ENCODE results near the gene CACNG6. TPM values are rescaled to one million over a fixed set of nuclear protein-coding genes. Genes with fewer than 3 reads are reported as not detected.
"Not testable (repeated sequence)": the region's sequence is repeated elsewhere in the genome, so short reads cannot be mapped to it uniquely, and the experiment has no call there.

Gene CACNG6
- total RNA-seq, 1 experiment from 2014 or later = not detected

DNA sequence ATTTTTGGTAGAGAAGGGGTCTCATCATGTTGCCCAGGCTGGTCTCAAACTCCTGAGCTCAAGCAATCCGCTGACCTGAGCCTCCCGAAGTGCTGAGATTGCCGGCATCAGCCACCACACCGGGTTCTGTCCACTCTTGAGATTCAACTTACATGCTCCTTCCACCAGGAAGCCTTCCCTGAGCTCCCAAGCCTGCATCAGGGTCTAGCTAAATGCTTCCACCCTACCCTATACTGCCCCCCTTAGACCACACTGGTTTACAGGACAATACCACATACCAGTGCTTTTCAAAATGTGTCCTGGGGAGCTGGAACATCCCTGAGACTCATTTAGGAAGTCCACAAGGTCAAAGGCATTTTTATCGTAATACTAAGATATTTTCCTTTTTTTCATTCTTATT, 43.8 kb upstream of the CACNG6 start:
- Histone ChIP-seq H3K9me3 (ENCODE audit: low read depth, low read length, poor library complexity, severe bottlenecking) (no peaks in the 10 kb centered on the region), H3K27me3 (replicated peaks; ENCODE audit: insufficient read depth, low read depth, low read length, poor library complexity) (peaks cover 5% of the 10 kb centered on the region), H3K4me1 (ENCODE audit: insufficient read depth, low read length, poor library complexity, severe bottlenecking) (no peaks in the 10 kb centered on the region), H3K36me3 (ENCODE audit: insufficient read depth, low read length, poor library complexity, severe bottlenecking) (no peaks in the 10 kb centered on the region), H3K4me3 (ENCODE audit: low read depth, low read length, poor library complexity, severe bottlenecking) (no peak overlapping the region), H3K27ac (ENCODE audit: low read depth, low read length, poor library complexity, severe bottlenecking) (no peak overlapping the region)
- no TSS peak for BruUV-seq (replicated peaks)
- ChIA-PET CTCF (interaction anchor here (0.5 to 0.7 kb wide), 3 partner anchors 83 to 347 kb away, joined by 3 to 4 read pairs (median 3); no protein-coding TSS in a partner anchor), POLR2A (ENCODE audit: low non-redundant PET) (interaction anchor here (0.6 kb wide), 1 partner anchor 801 kb away, joined by 3 read pairs; no protein-coding TSS in a partner anchor)
- intact Hi-C loops (cut with micrococcal nuclease; ENCODE audit: unreplicated experiment) = no loop called here
- DNase-seq (ENCODE audit: low spot score) = peak; percentile 43
- TF ChIP-seq EZH2 (IDR thresholded peaks at IDR 0.05; ENCODE audit: borderline replicate concordance, low read depth, low read length, poor library complexity, severe bottlenecking) = no peak
- TF ChIP-seq, protein P1, sequence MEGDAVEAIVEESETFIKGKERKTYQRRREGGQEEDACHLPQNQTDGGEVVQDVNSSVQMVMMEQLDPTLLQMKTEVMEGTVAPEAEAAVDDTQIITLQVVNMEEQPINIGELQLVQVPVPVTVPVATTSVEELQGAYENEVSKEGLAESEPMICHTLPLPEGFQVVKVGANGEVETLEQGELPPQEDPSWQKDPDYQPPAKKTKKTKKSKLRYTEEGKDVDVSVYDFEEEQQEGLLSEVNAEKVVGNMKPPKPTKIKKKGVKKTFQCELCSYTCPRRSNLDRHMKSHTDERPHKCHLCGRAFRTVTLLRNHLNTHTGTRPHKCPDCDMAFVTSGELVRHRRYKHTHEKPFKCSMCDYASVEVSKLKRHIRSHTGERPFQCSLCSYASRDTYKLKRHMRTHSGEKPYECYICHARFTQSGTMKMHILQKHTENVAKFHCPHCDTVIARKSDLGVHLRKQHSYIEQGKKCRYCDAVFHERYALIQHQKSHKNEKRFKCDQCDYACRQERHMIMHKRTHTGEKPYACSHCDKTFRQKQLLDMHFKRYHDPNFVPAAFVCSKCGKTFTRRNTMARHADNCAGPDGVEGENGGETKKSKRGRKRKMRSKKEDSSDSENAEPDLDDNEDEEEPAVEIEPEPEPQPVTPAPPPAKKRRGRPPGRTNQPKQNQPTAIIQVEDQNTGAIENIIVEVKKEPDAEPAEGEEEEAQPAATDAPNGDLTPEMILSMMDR (conservative IDR thresholded peaks at IDR 0.05; ENCODE audit: low read depth, low read length) = peak; percentile 53

GRCh38 chr19:53948611-53949010, 42.8 kb upstream of the CACNG6 start:
- POLR2A ChIA-PET (ENCODE audit: low non-redundant PET) = interaction anchor here (0.6 kb wide), 1 partner anchor 802 kb away, joined by 3 read pairs; no protein-coding TSS in a partner anchor
- H3K36me3 ChIP-seq (ENCODE audit: insufficient read depth, low read length, poor library complexity, severe bottlenecking); H3K27me3 ChIP-seq (replicated peaks; ENCODE audit: insufficient read depth, low read depth, low read length, poor library complexity); BruUV-seq (replicated peaks); H3K9me3 ChIP-seq (ENCODE audit: low read depth, low read length, poor library complexity, severe bottlenecking); CTCF ChIA-PET; DNase-seq (ENCODE audit: low spot score); H3K4me1 ChIP-seq (ENCODE audit: insufficient read depth, low read length, poor library complexity, severe bottlenecking); H3K27ac ChIP-seq (ENCODE audit: low read depth, low read length, poor library complexity, severe bottlenecking); intact Hi-C loops (cut with micrococcal nuclease; ENCODE audit: unreplicated experiment); H3K4me3 ChIP-seq (ENCODE audit: low read depth, low read length, poor library complexity, severe bottlenecking): not testable (repeated sequence)

DNA sequence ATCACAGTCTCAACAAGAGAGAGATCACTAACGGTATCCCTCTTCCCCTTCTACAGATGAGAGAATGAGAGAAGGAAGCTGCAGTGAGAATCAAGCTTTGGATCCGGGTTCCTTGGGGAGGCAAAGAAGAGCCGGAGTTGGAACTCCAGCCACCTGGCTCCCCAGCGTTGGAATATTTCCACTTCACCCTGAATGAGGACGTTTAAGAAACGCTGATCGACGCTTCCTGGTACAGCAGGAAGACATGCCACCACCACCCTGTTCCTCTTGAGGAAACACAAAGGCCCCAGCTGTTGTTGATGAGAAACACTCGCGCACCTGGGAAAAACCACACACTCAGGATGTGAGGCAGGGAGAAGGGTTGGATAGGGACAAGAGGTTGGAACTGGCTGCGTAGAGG, 40.0 kb upstream of the CACNG6 start:
- TF ChIP-seq, protein P1 (conservative IDR thresholded peaks at IDR 0.05; ENCODE audit: low read depth, low read length) = no peak
- no peak for TF ChIP-seq EZH2 (IDR thresholded peaks at IDR 0.05; ENCODE audit: borderline replicate concordance, low read depth, low read length, poor library complexity, severe bottlenecking)
- BruUV-seq (replicated peaks) = no TSS peak
- no peak for DNase-seq (ENCODE audit: low spot score)
- H3K27me3 ChIP-seq (replicated peaks; ENCODE audit: insufficient read depth, low read depth, low read length, poor library complexity) = no peaks in the 10 kb centered on the region
- no peak overlapping the region for H3K4me3 ChIP-seq (ENCODE audit: low read depth, low read length, poor library complexity, severe bottlenecking)
- intact Hi-C loops (cut with micrococcal nuclease; ENCODE audit: unreplicated experiment) = no loop called here
- H3K36me3 ChIP-seq (ENCODE audit: insufficient read depth, low read length, poor library complexity, severe bottlenecking) = no peaks in the 10 kb centered on the region
- no peaks in the 10 kb centered on the region for H3K9me3 ChIP-seq (ENCODE audit: low read depth, low read length, poor library complexity, severe bottlenecking)
- ChIA-PET CTCF (no interaction called here), POLR2A (ENCODE audit: low non-redundant PET) (no interaction called here)
- no peaks in the 10 kb centered on the region for H3K4me1 ChIP-seq (ENCODE audit: insufficient read depth, low read length, poor library complexity, severe bottlenecking)
- H3K27ac ChIP-seq (ENCODE audit: low read depth, low read length, poor library complexity, severe bottlenecking) = no peak overlapping the region

GRCh38 chr19:53951947-53952346, 39.5 kb upstream of the CACNG6 start:
- H3K27ac ChIP-seq (ENCODE audit: low read depth, low read length, poor library complexity, severe bottlenecking) = no peak overlapping the region
- H3K9me3 ChIP-seq (ENCODE audit: low read depth, low read length, poor library complexity, severe bottlenecking) = no peaks in the 10 kb centered on the region
- H3K27me3 ChIP-seq (replicated peaks; ENCODE audit: insufficient read depth, low read depth, low read length, poor library complexity) = no peaks in the 10 kb centered on the region
- no TSS peak for BruUV-seq (replicated peaks)
- TF ChIP-seq, protein P1 (conservative IDR thresholded peaks at IDR 0.05; ENCODE audit: low read depth, low read length) = no peak
- TF ChIP-seq EZH2 (IDR thresholded peaks at IDR 0.05; ENCODE audit: borderline replicate concordance, low read depth, low read length, poor library complexity, severe bottlenecking) = no peak
- POLR2A ChIA-PET (ENCODE audit: low non-redundant PET) = no interaction called here
- CTCF ChIA-PET = no interaction called here
- DNase-seq (ENCODE audit: low spot score) = no peak
- H3K4me1 ChIP-seq (ENCODE audit: insufficient read depth, low read length, poor library complexity, severe bottlenecking) = no peaks in the 10 kb centered on the region
- H3K36me3 ChIP-seq (ENCODE audit: insufficient read depth, low read length, poor library complexity, severe bottlenecking) = no peaks in the 10 kb centered on the region
- no peak overlapping the region for H3K4me3 ChIP-seq (ENCODE audit: low read depth, low read length, poor library complexity, severe bottlenecking)
- intact Hi-C loops (cut with micrococcal nuclease; ENCODE audit: unreplicated experiment) = no loop called here
